Coronary artery (tissue), 2 donors: ENCODE measurements around the gene RESP18.

Experiments used
- DNase-seq: peaks from one replicate; pipeline ENCODE4 v3.0.0-alpha.2; 2017; ENCODE audit warnings: low spot score
- H3K27ac ChIP-seq, 2 donors: fragments of 200-600 bp; sonication (generic); one replicate each; pipeline ENCODE4 v1.5.1; 2016 to 2019
- H3K4me3 ChIP-seq: fragments of 200-600 bp; sonication (generic); 2 replicates; pipeline ENCODE4 v1.5.1; 2016; ENCODE audit warnings: mild to moderate bottlenecking, moderate library complexity
- TF ChIP-seq, protein P1 (sequence below): fragments of 200-600 bp; sonication (generic); IDR thresholded peaks from one replicate; pipeline ENCODE4 v1.5.1; 2019; ENCODE audit warnings: antibody characterized with exemption

The RESP18 gene

DNA sequence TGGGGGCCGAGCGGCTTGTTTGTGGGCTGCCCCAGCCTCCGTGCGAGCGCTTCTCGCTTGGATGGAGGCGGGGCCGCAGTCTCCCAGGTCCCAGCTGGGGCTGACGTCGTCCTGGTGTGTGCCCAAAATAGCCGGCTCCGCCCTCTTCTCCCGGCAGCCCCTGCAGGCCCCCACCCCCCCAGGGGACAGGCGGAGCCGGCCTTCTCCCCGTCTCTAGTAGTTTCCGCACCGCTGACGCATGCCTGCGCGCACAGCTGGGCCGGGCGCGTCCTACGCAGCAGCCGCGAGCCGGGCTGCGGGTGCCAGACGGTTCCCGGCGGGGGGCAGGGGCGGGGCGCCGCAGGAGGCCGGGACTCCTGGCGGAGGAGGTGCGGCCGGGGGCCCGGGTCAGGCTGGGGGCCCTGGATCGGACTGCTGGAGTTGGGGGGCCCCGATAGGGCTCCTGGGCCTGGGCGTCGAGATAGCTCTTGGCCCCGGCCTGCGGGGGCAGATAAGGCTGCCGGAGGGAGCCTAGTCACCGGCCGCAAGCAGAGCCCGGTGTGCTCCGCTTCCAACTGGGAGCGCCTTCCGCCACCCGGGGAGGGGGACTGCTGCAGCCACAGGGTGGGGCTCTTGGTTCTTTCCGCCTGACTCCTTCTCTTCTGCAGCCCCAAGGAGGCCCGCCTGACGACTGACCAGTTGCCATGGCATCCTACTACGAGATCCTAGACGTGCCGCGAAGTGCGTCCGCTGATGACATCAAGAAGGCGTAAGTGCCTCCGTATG, 53.2 kb downstream of the RESP18 start, which contains the start of gene DNAJB2:
Gene DNAJB2, plus strand, starts transcription at position 216 of the 765 bp plus-strand sequence. Its CDS starts 468 bp downstream, at position 684.
- TF ChIP-seq, protein P1, sequence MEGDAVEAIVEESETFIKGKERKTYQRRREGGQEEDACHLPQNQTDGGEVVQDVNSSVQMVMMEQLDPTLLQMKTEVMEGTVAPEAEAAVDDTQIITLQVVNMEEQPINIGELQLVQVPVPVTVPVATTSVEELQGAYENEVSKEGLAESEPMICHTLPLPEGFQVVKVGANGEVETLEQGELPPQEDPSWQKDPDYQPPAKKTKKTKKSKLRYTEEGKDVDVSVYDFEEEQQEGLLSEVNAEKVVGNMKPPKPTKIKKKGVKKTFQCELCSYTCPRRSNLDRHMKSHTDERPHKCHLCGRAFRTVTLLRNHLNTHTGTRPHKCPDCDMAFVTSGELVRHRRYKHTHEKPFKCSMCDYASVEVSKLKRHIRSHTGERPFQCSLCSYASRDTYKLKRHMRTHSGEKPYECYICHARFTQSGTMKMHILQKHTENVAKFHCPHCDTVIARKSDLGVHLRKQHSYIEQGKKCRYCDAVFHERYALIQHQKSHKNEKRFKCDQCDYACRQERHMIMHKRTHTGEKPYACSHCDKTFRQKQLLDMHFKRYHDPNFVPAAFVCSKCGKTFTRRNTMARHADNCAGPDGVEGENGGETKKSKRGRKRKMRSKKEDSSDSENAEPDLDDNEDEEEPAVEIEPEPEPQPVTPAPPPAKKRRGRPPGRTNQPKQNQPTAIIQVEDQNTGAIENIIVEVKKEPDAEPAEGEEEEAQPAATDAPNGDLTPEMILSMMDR = no peak
- peak within 1 kb of the TSS; percentile 93 for H3K4me3 ChIP-seq
- DNase-seq = peak; percentile 99
- peak within 1 kb of the TSS; percentile 99 for H3K27ac ChIP-seq

DNA sequence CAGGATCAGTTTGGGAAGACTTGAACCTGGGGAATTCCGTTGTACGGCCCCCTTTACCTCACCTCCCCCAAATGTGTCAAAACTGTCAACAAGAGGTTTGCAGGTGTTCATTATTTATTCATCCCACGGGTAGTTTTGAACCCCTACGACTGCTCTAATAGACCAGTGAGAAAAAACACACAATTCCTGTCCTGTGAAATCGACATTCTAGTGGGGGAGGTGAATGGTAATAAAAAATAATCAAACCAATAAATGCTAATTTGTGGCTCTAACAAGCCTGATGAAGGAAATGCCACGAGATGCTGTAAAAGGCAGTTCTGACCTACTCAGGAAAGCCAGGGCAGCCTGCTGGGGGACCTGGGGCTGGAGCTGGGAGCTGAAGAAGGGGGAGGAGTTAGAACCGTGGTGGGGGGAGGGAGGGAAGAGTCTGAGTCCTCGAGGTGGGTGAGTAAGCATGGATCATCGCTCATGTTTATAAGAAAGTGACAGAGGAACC, 53.8 kb downstream of the RESP18 start:
- Histone ChIP-seq H3K27ac (peak overlapping the region; percentile 99), H3K4me3 (peak overlapping the region; percentile 93)
- TF ChIP-seq, protein P1 = no peak
- DNase-seq = no peak

- TF ChIP-seq, protein P1 = peak; percentile 100
- Histone ChIP-seq H3K4me3 (peak overlapping the region; percentile 93), H3K27ac (peak overlapping the region; percentile 99)
- peak; percentile 90 for DNase-seq
Measured at GRCh38 chr2:219277703-219278654, 54.6 kb downstream of the RESP18 start.
